GM12878 (cell line): ENCODE data around the gene MIA2. TPM values are rescaled to one million over a fixed set of nuclear protein-coding genes. Genes with fewer than 3 reads are reported as not detected.

Source experiments
- ATAC-seq: fragments of 200-7000 bp; cut with Tn5 transposase; 3 replicates; pipeline ENCODE4 v1.9.1; 2020; ENCODE audit warnings: mild to moderate bottlenecking, moderate library complexity
- BruUV-seq: library from RNA; stranded (reverse); fragments of 400-500 nt; replicated peaks from 2 replicates; lab custom pipeline; 2021; lab: Mats Ljungman, UMichigan
- CTCF ChIA-PET: fragments of 300-600 bp; sonication (Branson Sonifier 250); formaldehyde crosslinking; extraction: SDS; loops from one replicate; lab custom pipeline; 2021; ENCODE audit warnings: inconsistent platforms; lab: Yijun Ruan, JAX
- POLR2A ChIA-PET: fragments of 350-600 bp; formaldehyde crosslinking; extraction: SDS; loops from one replicate; lab custom pipeline; 2021; ENCODE audit warnings: inconsistent platforms; lab: Charles Lee
- RAD21 ChIA-PET: fragments of 300-600 bp; sonication (Branson Sonifier 250); formaldehyde crosslinking; loops from one replicate; lab custom pipeline; 2023; ENCODE audit warnings: antibody characterized with exemption; ENCODE audit not compliant: unreplicated experiment; lab: Charles Lee
- SMC1A ChIA-PET: fragments of 300-600 bp; sonication (Branson Sonifier 250); formaldehyde crosslinking; loops from one replicate; lab custom pipeline; 2023; ENCODE audit not compliant: unreplicated experiment, uncharacterized antibody; lab: Charles Lee
- DNase-seq: peaks from one replicate; pipeline ENCODE4 v3.0.0-alpha.2; 2011; ENCODE audit warnings: low read depth, low spot score
- FAIRE-seq: peaks from 3 replicates; lab custom pipeline; 2011; peaks lifted over from hg19 to GRCh38; lab: Jason Lieb, UNC
- H2AFZ ChIP-seq: 2 replicates; pipeline ENCODE4 v1.6.0; 2011; ENCODE audit warnings: low read depth, low read length, control low read depth; ENCODE audit not compliant: control insufficient read depth
- H3K27ac ChIP-seq: 2 replicates; pipeline ENCODE4 v1.5.1; 2011; ENCODE audit warnings: control low read depth; ENCODE audit not compliant: control insufficient read depth, insufficient read depth
- H3K27me3 ChIP-seq, 2 experiments: replicated peaks in 1 of 2; 2 replicates each; pipeline versions ENCODE4 v1.6.0 to v1.6.1; 2011; ENCODE audit warnings: low read length in 1 of 2; ENCODE audit not compliant: control insufficient read depth in 2 of 2, insufficient read depth in 2 of 2
- H3K36me3 ChIP-seq, 2 experiments: 2 replicates each; pipeline ENCODE4 v1.5.1; 2011; ENCODE audit warnings: low read length in 1 of 2; ENCODE audit not compliant: control insufficient read depth in 2 of 2, insufficient read depth in 2 of 2
- H3K4me1 ChIP-seq: 2 replicates; pipeline ENCODE4 v1.6.1; 2011; ENCODE audit warnings: mild to moderate bottlenecking, low read length, moderate library complexity, mixed read lengths; ENCODE audit not compliant: control insufficient read depth, insufficient read depth
- H3K4me2 ChIP-seq: 2 replicates; pipeline ENCODE4 v1.6.0; 2011; ENCODE audit warnings: control low read depth; ENCODE audit not compliant: control insufficient read depth, insufficient read depth
- H3K4me3 ChIP-seq: fragments of 200-600 bp; sonication (generic); 2 replicates; pipeline ENCODE4 v1.5.1; 2016
- H3K79me2 ChIP-seq: 2 replicates; pipeline ENCODE4 v1.6.0; 2011; ENCODE audit warnings: low read length; ENCODE audit not compliant: control insufficient read depth, insufficient read depth
- H3K9ac ChIP-seq: 2 replicates; pipeline ENCODE4 v1.8.0; 2011; ENCODE audit warnings: low read length, control low read depth, mixed read lengths; ENCODE audit not compliant: control insufficient read depth, insufficient read depth
- H3K9me3 ChIP-seq: replicated peaks from 3 replicates; pipeline ENCODE4 v1.5.1; 2011; ENCODE audit warnings: mild to moderate bottlenecking, low read length; ENCODE audit not compliant: control insufficient read depth, insufficient read depth
- H4K20me1 ChIP-seq: 2 replicates; pipeline ENCODE4 v1.6.0; 2011; ENCODE audit not compliant: control insufficient read depth, insufficient read depth
- CBX5 ChIP-seq: sonication (generic); IDR thresholded peaks from 2 replicates; pipeline ENCODE4 v1.6.1; 2016; ENCODE audit warnings: low read depth, moderate library complexity, mild to moderate bottlenecking, inconsistent platforms
- POU2F2 ChIP-seq: IDR thresholded peaks from 3 replicates; pipeline ENCODE4 v1.6.1; 2011; ENCODE audit warnings: low read depth, mild to moderate bottlenecking, low read length, borderline replicate concordance
- RB1 ChIP-seq: fragments of 450-650 bp; formaldehyde crosslinking; IDR thresholded peaks from 2 replicates; pipeline ENCODE4 v1.6.1; 2017; ENCODE audit warnings: mild to moderate bottlenecking, borderline replicate concordance
- RBBP5 ChIP-seq: fragments of 200-600 bp; sonication (generic); conservative IDR thresholded peaks from 2 replicates; pipeline ENCODE4 v1.6.1; 2016
- STAT3 ChIP-seq: IDR thresholded peaks from 2 replicates; pipeline ENCODE4 v1.6.1; 2011; ENCODE audit warnings: low read depth, low read length, improper control_type of control experiment
- TAF1 ChIP-seq: IDR thresholded peaks from 2 replicates; pipeline ENCODE4 v1.6.1; 2011; ENCODE audit warnings: mild to moderate bottlenecking, low read depth, low read length, borderline replicate concordance
- YBX1 ChIP-seq: fragments of 450-650 bp; IDR thresholded peaks from 2 replicates; pipeline ENCODE4 v1.6.1; 2016; ENCODE audit warnings: antibody characterized with exemption
- ZNF274 ChIP-seq: IDR thresholded peaks from one replicate; pipeline ENCODE4 v1.8.0; 2011; ENCODE audit not compliant: insufficient read length, insufficient read depth
- WGBS: methylation state at CpG from one replicate; pipeline ENCODE4 v1.1.6; 2016; ENCODE audit warnings: low lambda C conversion rate; ENCODE audit not compliant: insufficient replicate concordance, insufficient coverage; ENCODE audit errors: missing lambda C conversion rate; 5-methylcytosine and 5-hydroxymethylcytosine counted together
- in situ Hi-C: fragments of 300-500 bp; cut with MboI; formaldehyde crosslinking; loops from 9 replicates; pipeline ENCODE4 v1.14.3; 2018; ENCODE audit warnings: mixed read lengths
- intact Hi-C: fragments of 100-400 bp; cut with micrococcal nuclease; formaldehyde crosslinking; loops from one replicate; pipeline ENCODE4 v1.14.2; 2022; ENCODE audit not compliant: unreplicated experiment
- polyA plus RNA-seq, 11 experiments: library from polyadenylated mRNA; depleted of rRNA in 4 of 11; unstranded in 6 of 11; stranded (reverse) in 5 of 11; fragments of >200 nt; fragmentation: Nextera tagmentation in 4 of 11; fragmentation: Illumina TruSeq in 1 of 11; extraction: Ambion mirVana in 4 of 11; extraction: Trizol in 1 of 11; gene quantifications; 1 replicate in 1 of 11; 2 replicates in 10 of 11; pipeline versions ENCODE4 v1.2.1 to v1.2.3, GENCODE V29; 2011 to 2016; ENCODE audit warnings: inconsistent platforms in 2 of 11, missing spikeins in 2 of 11, low read depth in 1 of 11
- total RNA-seq, 4 experiments: library from RNA; depleted of rRNA in 3 of 4; stranded (reverse); fragments of >200 nt in 3 of 4; fragmentation: Illumina TruSeq in 1 of 4; extraction: Trizol in 1 of 4; gene quantifications; 2 replicates each; pipeline versions ENCODE4 v1.2.1 to v1.2.3, GENCODE V29; 2013 to 2021
- TF ChIP-seq, protein P1 (sequence below): fragments of 450-650 bp; formaldehyde crosslinking; IDR thresholded peaks from 2 replicates; pipeline ENCODE4 v1.4.0; 2020; ENCODE audit warnings: mild to moderate bottlenecking, moderate library complexity
- TF ChIP-seq, protein P2 (sequence below): fragments of 450-650 bp; IDR thresholded peaks from 2 replicates; pipeline ENCODE4 v1.6.1; 2016; ENCODE audit warnings: mild to moderate bottlenecking
- TF ChIP-seq, protein P3 (sequence below): fragments of 450-650 bp; IDR thresholded peaks from 2 replicates; pipeline ENCODE4 v1.6.1; 2016; ENCODE audit warnings: mild to moderate bottlenecking, moderate library complexity, borderline replicate concordance

MIA2 gene
- total and polyA plus RNA-seq, 10 of the 15 experiments (the other 5 are each of a cell fraction or from before 2014, with no cell fraction given) = 6.3 to 36.8 (median 17.1) TPM

DNA sequence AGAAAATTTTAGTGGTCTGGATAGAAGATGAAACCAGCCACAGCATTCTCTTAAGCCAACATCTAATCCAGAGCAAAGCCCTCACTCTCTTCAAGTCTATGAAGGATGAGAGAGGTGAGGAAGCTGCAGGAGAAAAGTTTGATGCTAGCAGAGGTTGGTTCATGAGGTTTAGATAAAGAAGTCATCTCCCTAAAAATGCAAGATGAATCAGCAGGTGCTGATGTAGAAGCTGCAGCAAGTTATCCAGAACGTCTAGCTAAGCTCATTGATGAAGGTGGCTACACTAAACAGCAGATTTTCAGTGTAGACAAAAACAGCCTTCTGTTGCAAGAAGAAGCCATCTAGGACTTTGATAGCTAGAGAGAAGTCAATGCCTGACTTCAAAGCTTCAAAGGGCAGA lies 150.0 kb downstream of the MIA2 start:
- Histone ChIP-seq H2AFZ (no peak overlapping the region), H3K4me1 (no peaks in the 10 kb centered on the region)
- in situ Hi-C loops = no loop called here
- FAIRE-seq = no peak
- TF ChIP-seq YBX1 (no peak), STAT3 (no peak), POU2F2 (no peak), RB1 (no peak), CBX5 (no peak), TAF1 (no peak), RBBP5 (no peak), ZNF274 (no peak)
- TF ChIP-seq, protein P1, sequence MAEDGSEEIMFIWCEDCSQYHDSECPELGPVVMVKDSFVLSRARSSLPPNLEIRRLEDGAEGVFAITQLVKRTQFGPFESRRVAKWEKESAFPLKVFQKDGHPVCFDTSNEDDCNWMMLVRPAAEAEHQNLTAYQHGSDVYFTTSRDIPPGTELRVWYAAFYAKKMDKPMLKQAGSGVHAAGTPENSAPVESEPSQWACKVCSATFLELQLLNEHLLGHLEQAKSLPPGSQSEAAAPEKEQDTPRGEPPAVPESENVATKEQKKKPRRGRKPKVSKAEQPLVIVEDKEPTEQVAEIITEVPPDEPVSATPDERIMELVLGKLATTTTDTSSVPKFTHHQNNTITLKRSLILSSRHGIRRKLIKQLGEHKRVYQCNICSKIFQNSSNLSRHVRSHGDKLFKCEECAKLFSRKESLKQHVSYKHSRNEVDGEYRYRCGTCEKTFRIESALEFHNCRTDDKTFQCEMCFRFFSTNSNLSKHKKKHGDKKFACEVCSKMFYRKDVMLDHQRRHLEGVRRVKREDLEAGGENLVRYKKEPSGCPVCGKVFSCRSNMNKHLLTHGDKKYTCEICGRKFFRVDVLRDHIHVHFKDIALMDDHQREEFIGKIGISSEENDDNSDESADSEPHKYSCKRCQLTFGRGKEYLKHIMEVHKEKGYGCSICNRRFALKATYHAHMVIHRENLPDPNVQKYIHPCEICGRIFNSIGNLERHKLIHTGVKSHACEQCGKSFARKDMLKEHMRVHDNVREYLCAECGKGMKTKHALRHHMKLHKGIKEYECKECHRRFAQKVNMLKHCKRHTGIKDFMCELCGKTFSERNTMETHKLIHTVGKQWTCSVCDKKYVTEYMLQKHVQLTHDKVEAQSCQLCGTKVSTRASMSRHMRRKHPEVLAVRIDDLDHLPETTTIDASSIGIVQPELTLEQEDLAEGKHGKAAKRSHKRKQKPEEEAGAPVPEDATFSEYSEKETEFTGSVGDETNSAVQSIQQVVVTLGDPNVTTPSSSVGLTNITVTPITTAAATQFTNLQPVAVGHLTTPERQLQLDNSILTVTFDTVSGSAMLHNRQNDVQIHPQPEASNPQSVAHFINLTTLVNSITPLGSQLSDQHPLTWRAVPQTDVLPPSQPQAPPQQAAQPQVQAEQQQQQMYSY (CRISPR knock-in tag) = no peak
- TF ChIP-seq, protein P2, sequence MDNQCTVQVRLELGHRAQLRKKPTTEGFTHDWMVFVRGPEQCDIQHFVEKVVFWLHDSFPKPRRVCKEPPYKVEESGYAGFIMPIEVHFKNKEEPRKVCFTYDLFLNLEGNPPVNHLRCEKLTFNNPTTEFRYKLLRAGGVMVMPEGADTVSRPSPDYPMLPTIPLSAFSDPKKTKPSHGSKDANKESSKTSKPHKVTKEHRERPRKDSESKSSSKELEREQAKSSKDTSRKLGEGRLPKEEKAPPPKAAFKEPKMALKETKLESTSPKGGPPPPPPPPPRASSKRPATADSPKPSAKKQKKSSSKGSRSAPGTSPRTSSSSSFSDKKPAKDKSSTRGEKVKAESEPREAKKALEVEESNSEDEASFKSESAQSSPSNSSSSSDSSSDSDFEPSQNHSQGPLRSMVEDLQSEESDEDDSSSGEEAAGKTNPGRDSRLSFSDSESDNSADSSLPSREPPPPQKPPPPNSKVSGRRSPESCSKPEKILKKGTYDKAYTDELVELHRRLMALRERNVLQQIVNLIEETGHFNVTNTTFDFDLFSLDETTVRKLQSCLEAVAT = no peak
- TF ChIP-seq, protein P3, sequence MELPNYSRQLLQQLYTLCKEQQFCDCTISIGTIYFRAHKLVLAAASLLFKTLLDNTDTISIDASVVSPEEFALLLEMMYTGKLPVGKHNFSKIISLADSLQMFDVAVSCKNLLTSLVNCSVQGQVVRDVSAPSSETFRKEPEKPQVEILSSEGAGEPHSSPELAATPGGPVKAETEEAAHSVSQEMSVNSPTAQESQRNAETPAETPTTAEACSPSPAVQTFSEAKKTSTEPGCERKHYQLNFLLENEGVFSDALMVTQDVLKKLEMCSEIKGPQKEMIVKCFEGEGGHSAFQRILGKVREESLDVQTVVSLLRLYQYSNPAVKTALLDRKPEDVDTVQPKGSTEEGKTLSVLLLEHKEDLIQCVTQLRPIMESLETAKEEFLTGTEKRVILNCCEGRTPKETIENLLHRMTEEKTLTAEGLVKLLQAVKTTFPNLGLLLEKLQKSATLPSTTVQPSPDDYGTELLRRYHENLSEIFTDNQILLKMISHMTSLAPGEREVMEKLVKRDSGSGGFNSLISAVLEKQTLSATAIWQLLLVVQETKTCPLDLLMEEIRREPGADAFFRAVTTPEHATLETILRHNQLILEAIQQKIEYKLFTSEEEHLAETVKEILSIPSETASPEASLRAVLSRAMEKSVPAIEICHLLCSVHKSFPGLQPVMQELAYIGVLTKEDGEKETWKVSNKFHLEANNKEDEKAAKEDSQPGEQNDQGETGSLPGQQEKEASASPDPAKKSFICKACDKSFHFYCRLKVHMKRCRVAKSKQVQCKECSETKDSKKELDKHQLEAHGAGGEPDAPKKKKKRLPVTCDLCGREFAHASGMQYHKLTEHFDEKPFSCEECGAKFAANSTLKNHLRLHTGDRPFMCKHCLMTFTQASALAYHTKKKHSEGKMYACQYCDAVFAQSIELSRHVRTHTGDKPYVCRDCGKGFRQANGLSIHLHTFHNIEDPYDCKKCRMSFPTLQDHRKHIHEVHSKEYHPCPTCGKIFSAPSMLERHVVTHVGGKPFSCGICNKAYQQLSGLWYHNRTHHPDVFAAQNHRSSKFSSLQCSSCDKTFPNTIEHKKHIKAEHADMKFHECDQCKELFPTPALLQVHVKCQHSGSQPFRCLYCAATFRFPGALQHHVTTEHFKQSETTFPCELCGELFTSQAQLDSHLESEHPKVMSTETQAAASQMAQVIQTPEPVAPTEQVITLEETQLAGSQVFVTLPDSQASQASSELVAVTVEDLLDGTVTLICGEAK = no peak
- TF ChIP-seq, all 136 proteins: peak for 0
- Histone ChIP-seq H3K9me3 (no peaks in the 10 kb centered on the region), H3K9ac (no peak overlapping the region), H3K4me2 (no peak overlapping the region), H4K20me1 (no peaks in the 10 kb centered on the region), H3K79me2 (no peaks in the 10 kb centered on the region), H3K27me3 (no peaks in the 10 kb centered on the region), H3K4me3 (no peak overlapping the region), H3K27ac (no peak overlapping the region), H3K36me3 (no peaks in the 10 kb centered on the region)
- SMC1A ChIA-PET = interaction anchor here (0.8 to 4.1 kb wide), 8 partner anchors 9 to 85 kb away, joined by 3 to 16 read pairs (median 4); no protein-coding TSS in a partner anchor
- BruUV-seq = no TSS peak
- CTCF ChIA-PET = interaction anchor here (1.1 to 1.6 kb wide), 5 partner anchors 14 to 349 kb away, joined by 3 to 6 read pairs (median 5); no protein-coding TSS in a partner anchor
- POLR2A ChIA-PET = no interaction called here
- RAD21 ChIA-PET = interaction anchor here (1.2 kb wide), 1 partner anchor 50 kb away, joined by 4 read pairs; no protein-coding TSS in a partner anchor
- intact Hi-C loops = no loop called here
- 47% methylated on average over 1 of the region's 1 CpG for WGBS
- DNase-seq (no peak), ATAC-seq (no peak; the same call in 2 of the 3 replicates)
